ENCODE results near the gene APOL1. TPM values are rescaled to one million over a fixed set of nuclear protein-coding genes. Genes with fewer than 3 reads are reported as not detected.
A peak's percentile ranks its signal among the peaks of the same experiment; 100 is the strongest.

The APOL1 gene
- total and polyA plus RNA-seq, 10 of the 15 experiments (the other 5 are each of a cell fraction or from before 2014, with no cell fraction given): 9.0 to 42.0 (median 17.6) TPM

DNA sequence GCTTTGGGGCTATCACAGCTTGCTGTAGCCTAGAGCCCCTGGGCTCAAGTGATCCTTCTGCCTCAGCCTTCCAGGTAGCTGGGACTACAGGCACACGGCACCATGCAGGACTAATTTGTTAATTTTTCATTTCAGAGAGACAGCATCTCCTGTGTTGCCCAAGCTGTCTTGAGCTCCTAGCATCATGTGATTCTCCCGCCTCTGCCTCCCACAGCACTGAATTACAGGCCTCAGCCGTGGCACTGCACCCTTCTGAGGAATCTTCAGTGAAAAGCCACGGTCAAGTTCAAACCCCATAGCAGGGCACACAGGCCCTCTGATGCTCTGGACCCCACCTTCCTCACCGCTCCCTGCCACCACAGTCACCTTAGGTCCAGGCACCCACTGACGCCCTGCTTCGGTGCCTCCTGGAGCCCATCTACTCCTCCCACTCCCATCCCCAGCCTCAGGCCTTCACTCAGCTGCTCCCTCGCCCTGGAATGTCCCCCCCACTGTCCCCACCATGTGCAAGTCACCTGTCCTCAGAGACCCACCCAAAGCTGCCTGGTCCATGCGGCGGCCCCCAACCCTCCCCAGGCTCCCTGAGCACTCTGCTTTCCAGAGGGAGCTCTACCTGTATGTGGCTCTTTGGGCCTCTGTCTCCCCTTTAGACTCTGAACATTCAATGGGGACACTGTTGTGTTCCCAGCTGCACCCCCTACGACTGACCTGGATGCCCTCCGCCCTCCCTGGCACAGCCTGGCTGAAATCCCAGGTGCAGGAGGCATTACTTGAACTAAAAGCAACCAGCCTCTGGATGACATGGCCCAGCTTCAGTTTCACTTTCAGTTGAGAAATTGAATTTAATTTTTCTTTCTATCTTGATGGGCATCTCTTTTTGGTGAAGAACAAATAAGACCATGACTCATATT is 15.2 kb upstream of the APOL1 start:
- SMC1A ChIA-PET (ENCODE audit: uncharacterized antibody, unreplicated experiment): interaction anchor here (0.6 to 9.5 kb wide), 13 partner anchors 10 to 77 kb away, joined by 3 to 165 read pairs (median 8); partner anchors contain the start of genes APOL1 and APOL3
- peaks cover 3 to 13% of the 10 kb centered on the region in 2 experiments; a peak in 2 of 4 replicates for H3K36me3 ChIP-seq (ENCODE audit: control insufficient read depth in 2 of 2, insufficient read depth in 2 of 2, low read length in 1 of 2)
- H3K9ac ChIP-seq (ENCODE audit: control insufficient read depth, insufficient read depth, low read length): peak overlapping the region; percentile 65
- ATAC-seq (peak; percentile 18; the same call in 2 of the 3 replicates), FAIRE-seq (no peak), DNase-seq (ENCODE audit: low read depth, low spot score) (no peak)
- POLR2A ChIA-PET: interaction anchor here (0.6 to 7.7 kb wide), 4 partner anchors 10 to 256 kb away, joined by 3 to 99 read pairs (median 4); partner anchors contain the start of gene APOL1
- WGBS (ENCODE audit: insufficient coverage, insufficient replicate concordance, low lambda C conversion rate, missing lambda C conversion rate): 57% methylated on average over 12 of the region's 12 CpGs
- peak overlapping the region; percentile 96 for H3K4me3 ChIP-seq
- H3K4me1 ChIP-seq (ENCODE audit: control insufficient read depth, insufficient read depth, low read length): peaks cover 31% of the 10 kb centered on the region
- H3K9me3 ChIP-seq (replicated peaks; ENCODE audit: control insufficient read depth, insufficient read depth, low read length): no peaks in the 10 kb centered on the region; the same call in 2 of the 3 replicates
- peaks cover 43% of the 10 kb centered on the region for H3K79me2 ChIP-seq (ENCODE audit: control insufficient read depth, insufficient read depth, low read length)
- peak overlapping the region; percentile 88 for H3K4me2 ChIP-seq (ENCODE audit: control insufficient read depth, insufficient read depth)
- intact Hi-C loops (cut with micrococcal nuclease; ENCODE audit: unreplicated experiment): loop anchor here (5.0 kb wide), 1 partner anchor 40 kb away; no protein-coding TSS in a partner anchor
- RAD21 ChIA-PET (ENCODE audit: unreplicated experiment): interaction anchor here (0.6 to 4.7 kb wide), 12 partner anchors 16 to 172 kb away, joined by 3 to 100 read pairs (median 4); partner anchors contain the start of genes APOL1 and APOL3
- no peak overlapping the region for H2AFZ ChIP-seq (ENCODE audit: control insufficient read depth, low read depth, low read length)
- H3K27me3 ChIP-seq (replicated peaks in 1 of 2; ENCODE audit: control insufficient read depth in 2 of 2, insufficient read depth in 2 of 2, low read length in 1 of 2): no peaks in the 10 kb centered on the region
- BruUV-seq (replicated peaks): TSS peak; percentile 37
- in situ Hi-C loops (cut with MboI): no loop called here
- no peaks in the 10 kb centered on the region for H4K20me1 ChIP-seq (ENCODE audit: control insufficient read depth, insufficient read depth)
- H3K27ac ChIP-seq (ENCODE audit: control insufficient read depth, insufficient read depth): peak overlapping the region; percentile 79
- CTCF ChIA-PET: interaction anchor here (0.9 to 8.0 kb wide), 14 partner anchors 10 to 233 kb away, joined by 3 to 153 read pairs (median 6); partner anchors contain the start of gene APOL1
- no peak for TF ChIP-seq CHD4 (IDR thresholded peaks at IDR 0.05)
- TF ChIP-seq MYB (IDR thresholded peaks at IDR 0.05; ENCODE audit: borderline replicate concordance, low read depth, low read length): no peak
- no peak for TF ChIP-seq ZNF24 (IDR thresholded peaks at IDR 0.05)
- TF ChIP-seq ELK1 (IDR thresholded peaks at IDR 0.05; ENCODE audit: low read depth, low read length): no peak
- no peak for TF ChIP-seq RUNX3 (IDR thresholded peaks at IDR 0.05; ENCODE audit: low read length)
- no peak for TF ChIP-seq RCOR1 (conservative IDR thresholded peaks at IDR 0.05; ENCODE audit: low read depth, low read length)
- TF ChIP-seq PML (IDR thresholded peaks at IDR 0.05; ENCODE audit: low read length): no peak
- TF ChIP-seq ZBED1 (IDR thresholded peaks at IDR 0.05; ENCODE audit: borderline replicate concordance): no peak
- TF ChIP-seq, protein P1, sequence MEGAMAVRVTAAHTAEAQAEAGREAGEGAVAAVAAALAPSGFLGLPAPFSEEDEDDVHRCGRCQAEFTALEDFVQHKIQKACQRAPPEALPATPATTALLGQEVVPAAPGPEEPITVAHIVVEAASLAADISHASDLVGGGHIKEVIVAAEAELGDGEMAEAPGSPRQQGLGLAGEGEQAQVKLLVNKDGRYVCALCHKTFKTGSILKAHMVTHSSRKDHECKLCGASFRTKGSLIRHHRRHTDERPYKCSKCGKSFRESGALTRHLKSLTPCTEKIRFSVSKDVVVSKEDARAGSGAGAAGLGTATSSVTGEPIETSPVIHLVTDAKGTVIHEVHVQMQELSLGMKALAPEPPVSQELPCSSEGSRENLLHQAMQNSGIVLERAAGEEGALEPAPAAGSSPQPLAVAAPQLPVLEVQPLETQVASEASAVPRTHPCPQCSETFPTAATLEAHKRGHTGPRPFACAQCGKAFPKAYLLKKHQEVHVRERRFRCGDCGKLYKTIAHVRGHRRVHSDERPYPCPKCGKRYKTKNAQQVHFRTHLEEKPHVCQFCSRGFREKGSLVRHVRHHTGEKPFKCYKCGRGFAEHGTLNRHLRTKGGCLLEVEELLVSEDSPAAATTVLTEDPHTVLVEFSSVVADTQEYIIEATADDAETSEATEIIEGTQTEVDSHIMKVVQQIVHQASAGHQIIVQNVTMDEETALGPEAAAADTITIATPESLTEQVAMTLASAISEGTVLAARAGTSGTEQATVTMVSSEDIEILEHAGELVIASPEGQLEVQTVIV (IDR thresholded peaks at IDR 0.05; ENCODE audit: borderline replicate concordance, partially characterized antibody): no peak
- no peak for TF ChIP-seq SRF (IDR thresholded peaks at IDR 0.05; ENCODE audit: low read depth in 2 of 2, low read length in 2 of 2)
- no peak for TF ChIP-seq RBBP5 (conservative IDR thresholded peaks at IDR 0.05)
- no peak for TF ChIP-seq BHLHE40 (IDR thresholded peaks at IDR 0.05; ENCODE audit: borderline replicate concordance in 1 of 2, low read depth in 2 of 2, low read length in 1 of 2)
- TF ChIP-seq STAT3 (IDR thresholded peaks at IDR 0.05; ENCODE audit: low read depth, low read length): no peak
- TF ChIP-seq, protein P2, sequence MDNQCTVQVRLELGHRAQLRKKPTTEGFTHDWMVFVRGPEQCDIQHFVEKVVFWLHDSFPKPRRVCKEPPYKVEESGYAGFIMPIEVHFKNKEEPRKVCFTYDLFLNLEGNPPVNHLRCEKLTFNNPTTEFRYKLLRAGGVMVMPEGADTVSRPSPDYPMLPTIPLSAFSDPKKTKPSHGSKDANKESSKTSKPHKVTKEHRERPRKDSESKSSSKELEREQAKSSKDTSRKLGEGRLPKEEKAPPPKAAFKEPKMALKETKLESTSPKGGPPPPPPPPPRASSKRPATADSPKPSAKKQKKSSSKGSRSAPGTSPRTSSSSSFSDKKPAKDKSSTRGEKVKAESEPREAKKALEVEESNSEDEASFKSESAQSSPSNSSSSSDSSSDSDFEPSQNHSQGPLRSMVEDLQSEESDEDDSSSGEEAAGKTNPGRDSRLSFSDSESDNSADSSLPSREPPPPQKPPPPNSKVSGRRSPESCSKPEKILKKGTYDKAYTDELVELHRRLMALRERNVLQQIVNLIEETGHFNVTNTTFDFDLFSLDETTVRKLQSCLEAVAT (IDR thresholded peaks at IDR 0.05): peak; percentile 89
- TF ChIP-seq, protein P3, sequence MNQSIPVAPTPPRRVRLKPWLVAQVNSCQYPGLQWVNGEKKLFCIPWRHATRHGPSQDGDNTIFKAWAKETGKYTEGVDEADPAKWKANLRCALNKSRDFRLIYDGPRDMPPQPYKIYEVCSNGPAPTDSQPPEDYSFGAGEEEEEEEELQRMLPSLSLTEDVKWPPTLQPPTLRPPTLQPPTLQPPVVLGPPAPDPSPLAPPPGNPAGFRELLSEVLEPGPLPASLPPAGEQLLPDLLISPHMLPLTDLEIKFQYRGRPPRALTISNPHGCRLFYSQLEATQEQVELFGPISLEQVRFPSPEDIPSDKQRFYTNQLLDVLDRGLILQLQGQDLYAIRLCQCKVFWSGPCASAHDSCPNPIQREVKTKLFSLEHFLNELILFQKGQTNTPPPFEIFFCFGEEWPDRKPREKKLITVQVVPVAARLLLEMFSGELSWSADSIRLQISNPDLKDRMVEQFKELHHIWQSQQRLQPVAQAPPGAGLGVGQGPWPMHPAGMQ (IDR thresholded peaks at IDR 0.05; ENCODE audit: borderline replicate concordance): no peak
- no peak for TF ChIP-seq ESRRA (IDR thresholded peaks at IDR 0.05; ENCODE audit: low read length)
- no peak for TF ChIP-seq TCF12 (IDR thresholded peaks at IDR 0.05; ENCODE audit: low read depth, low read length)
